ENCODE results near the gene TRIB2.

The TRIB2 gene

DNA sequence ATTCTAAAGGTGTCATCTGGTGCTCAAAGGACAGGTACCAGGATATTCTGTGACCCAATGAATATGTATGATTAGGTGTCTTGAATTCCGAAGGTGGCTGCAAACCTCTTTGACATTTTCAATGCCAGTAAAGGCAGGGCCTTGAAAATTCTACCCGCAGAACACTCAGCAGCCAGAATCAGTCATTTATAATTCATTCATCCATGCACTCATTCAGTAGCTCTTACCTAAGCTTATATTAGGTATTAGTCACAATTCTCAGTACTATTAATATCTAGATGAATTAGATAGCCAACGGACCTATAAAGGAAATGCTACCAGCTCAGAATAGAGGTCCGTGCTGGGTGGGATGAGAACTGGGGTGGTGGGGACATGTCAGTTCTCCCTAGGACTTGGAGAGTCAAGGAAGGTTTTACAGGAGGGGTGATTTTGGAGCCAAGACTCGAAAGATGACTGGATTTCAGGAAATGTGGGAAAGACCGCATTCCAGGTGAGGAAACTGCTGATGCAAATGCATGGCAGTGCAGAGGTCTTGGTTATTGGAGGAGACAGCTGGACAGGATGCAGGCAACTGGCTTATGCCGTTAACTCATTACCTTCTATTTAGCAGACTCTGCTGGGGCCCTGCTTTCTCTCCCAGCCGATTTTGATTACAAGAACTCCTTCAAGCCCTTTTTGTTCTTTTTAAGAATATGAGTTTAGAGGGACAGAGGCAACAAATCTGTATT, 7.2 kb downstream of the TRIB2 start:
- POLR2A ChIA-PET: no interaction called here
- no peak for DNase-seq (ENCODE audit: extremely low spot score)
- CTCF ChIA-PET: interaction anchor here (0.6 kb wide), 1 partner anchor 272 kb away, joined by 4 read pairs; no protein-coding TSS in a partner anchor
- TF ChIP-seq ARNT (IDR thresholded peaks at IDR 0.05) (no peak), LEF1 (IDR thresholded peaks at IDR 0.05; ENCODE audit: borderline replicate concordance) (no peak), ELF4 (IDR thresholded peaks at IDR 0.05) (no peak), SUZ12 (IDR thresholded peaks at IDR 0.05) (no peak), FOXA1 (IDR thresholded peaks at IDR 0.05) (no peak), BHLHE40 (IDR thresholded peaks at IDR 0.05; ENCODE audit: borderline replicate concordance) (no peak), CTBP1 (IDR thresholded peaks at IDR 0.05; ENCODE audit: borderline replicate concordance) (no peak), NFRKB (IDR thresholded peaks at IDR 0.05) (no peak), L3MBTL2 (conservative IDR thresholded peaks at IDR 0.05) (no peak)
- TF ChIP-seq, protein P1, sequence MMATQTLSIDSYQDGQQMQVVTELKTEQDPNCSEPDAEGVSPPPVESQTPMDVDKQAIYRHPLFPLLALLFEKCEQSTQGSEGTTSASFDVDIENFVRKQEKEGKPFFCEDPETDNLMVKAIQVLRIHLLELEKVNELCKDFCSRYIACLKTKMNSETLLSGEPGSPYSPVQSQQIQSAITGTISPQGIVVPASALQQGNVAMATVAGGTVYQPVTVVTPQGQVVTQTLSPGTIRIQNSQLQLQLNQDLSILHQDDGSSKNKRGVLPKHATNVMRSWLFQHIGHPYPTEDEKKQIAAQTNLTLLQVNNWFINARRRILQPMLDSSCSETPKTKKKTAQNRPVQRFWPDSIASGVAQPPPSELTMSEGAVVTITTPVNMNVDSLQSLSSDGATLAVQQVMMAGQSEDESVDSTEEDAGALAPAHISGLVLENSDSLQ (IDR thresholded peaks at IDR 0.05): no peak

GRCh38 chr2:12725233-12726187, 8.8 kb downstream of the TRIB2 start:
- DNase-seq (ENCODE audit: extremely low spot score): no peak
- ChIA-PET CTCF (no interaction called here), POLR2A (no interaction called here)
- TF ChIP-seq SP1 (IDR thresholded peaks at IDR 0.05): no peak
- no peak for TF ChIP-seq ELF4 (IDR thresholded peaks at IDR 0.05)
- TF ChIP-seq, protein P1 (IDR thresholded peaks at IDR 0.05): no peak
- no peak for TF ChIP-seq NFRKB (IDR thresholded peaks at IDR 0.05)
- no peak for TF ChIP-seq TARDBP (IDR thresholded peaks at IDR 0.05)
- no peak for TF ChIP-seq LEF1 (IDR thresholded peaks at IDR 0.05; ENCODE audit: borderline replicate concordance)
- TF ChIP-seq CTBP1 (IDR thresholded peaks at IDR 0.05; ENCODE audit: borderline replicate concordance): no peak
- no peak for TF ChIP-seq FOXA1 (IDR thresholded peaks at IDR 0.05)
- TF ChIP-seq ARNT (IDR thresholded peaks at IDR 0.05): no peak
- no peak for TF ChIP-seq FOXM1 (IDR thresholded peaks at IDR 0.05; ENCODE audit: borderline replicate concordance)

DNA sequence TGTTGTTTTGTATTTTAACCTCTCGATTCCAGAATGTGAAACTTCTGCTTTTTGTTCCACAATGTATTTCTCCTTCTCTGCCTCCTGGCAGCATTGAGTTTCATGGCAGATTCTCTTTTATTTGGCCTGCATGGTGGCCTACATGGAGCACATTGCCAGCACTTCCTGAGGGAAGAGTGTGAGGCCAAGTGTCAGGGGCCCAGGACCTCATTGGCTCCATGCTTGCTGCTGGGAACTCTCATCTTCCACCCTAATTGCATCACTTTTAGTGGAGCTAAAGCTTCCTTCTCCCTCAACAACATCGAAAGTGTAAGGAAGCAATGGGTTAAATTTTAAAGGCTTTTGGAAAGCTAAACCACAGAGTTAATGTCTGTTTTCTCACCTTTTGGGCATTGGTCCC, 9.5 kb downstream of the TRIB2 start:
- DNase-seq (ENCODE audit: extremely low spot score): no peak
- no peak for TF ChIP-seq SP1 (IDR thresholded peaks at IDR 0.05)
- no peak for TF ChIP-seq FOXA1 (IDR thresholded peaks at IDR 0.05)
- TF ChIP-seq FOXM1 (IDR thresholded peaks at IDR 0.05; ENCODE audit: borderline replicate concordance): no peak
- no peak for TF ChIP-seq ELF4 (IDR thresholded peaks at IDR 0.05)
- TF ChIP-seq ARNT (IDR thresholded peaks at IDR 0.05): no peak
- TF ChIP-seq L3MBTL2 (conservative IDR thresholded peaks at IDR 0.05): no peak
- TF ChIP-seq ZNF384 (IDR thresholded peaks at IDR 0.05): no peak
- TF ChIP-seq FOXK2 (IDR thresholded peaks at IDR 0.05): no peak
- no peak for TF ChIP-seq TARDBP (IDR thresholded peaks at IDR 0.05)
- TF ChIP-seq CTBP1 (IDR thresholded peaks at IDR 0.05; ENCODE audit: borderline replicate concordance): no peak
- no peak for TF ChIP-seq LEF1 (IDR thresholded peaks at IDR 0.05; ENCODE audit: borderline replicate concordance)
- TF ChIP-seq HDGF (IDR thresholded peaks at IDR 0.05; ENCODE audit: borderline replicate concordance): no peak
- no peak for TF ChIP-seq SUZ12 (IDR thresholded peaks at IDR 0.05)
- no peak for TF ChIP-seq BHLHE40 (IDR thresholded peaks at IDR 0.05; ENCODE audit: borderline replicate concordance)
- TF ChIP-seq, protein P1 (IDR thresholded peaks at IDR 0.05): no peak
- TF ChIP-seq NFRKB (IDR thresholded peaks at IDR 0.05): no peak
- ChIA-PET CTCF (no interaction called here), POLR2A (no interaction called here)

DNA sequence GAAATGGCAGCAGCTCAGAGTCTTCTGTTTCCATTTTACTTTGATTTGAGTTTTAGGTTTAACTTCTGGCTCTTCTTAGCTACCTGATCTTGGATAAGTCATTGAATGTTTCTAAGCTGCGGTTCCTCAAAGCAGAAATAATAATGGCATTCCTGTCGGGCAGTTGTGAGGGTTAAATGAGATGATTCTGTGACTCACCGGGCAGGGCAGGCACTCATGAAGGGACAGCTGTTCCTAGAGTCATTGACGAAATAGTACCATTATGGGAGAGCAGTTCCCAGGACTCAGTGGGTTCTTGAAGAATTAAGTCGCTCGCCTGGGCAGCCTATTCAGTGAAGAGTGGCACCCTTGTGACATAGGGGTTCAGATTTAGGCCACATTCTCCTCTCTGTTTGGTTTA, 10.3 kb downstream of the TRIB2 start:
- no peak for TF ChIP-seq FOXM1 (IDR thresholded peaks at IDR 0.05; ENCODE audit: borderline replicate concordance)
- no peak for TF ChIP-seq NFRKB (IDR thresholded peaks at IDR 0.05)
- no peak for TF ChIP-seq LEF1 (IDR thresholded peaks at IDR 0.05; ENCODE audit: borderline replicate concordance)
- no peak for TF ChIP-seq ELF4 (IDR thresholded peaks at IDR 0.05)
- TF ChIP-seq BHLHE40 (IDR thresholded peaks at IDR 0.05; ENCODE audit: borderline replicate concordance): no peak
- TF ChIP-seq HDGF (IDR thresholded peaks at IDR 0.05; ENCODE audit: borderline replicate concordance): no peak
- TF ChIP-seq L3MBTL2 (conservative IDR thresholded peaks at IDR 0.05): no peak
- TF ChIP-seq SUZ12 (IDR thresholded peaks at IDR 0.05): no peak
- no peak for TF ChIP-seq FOXA1 (IDR thresholded peaks at IDR 0.05)
- no peak for TF ChIP-seq CTBP1 (IDR thresholded peaks at IDR 0.05; ENCODE audit: borderline replicate concordance)
- TF ChIP-seq, protein P1 (IDR thresholded peaks at IDR 0.05): no peak
- DNase-seq (ENCODE audit: extremely low spot score): no peak
- POLR2A ChIA-PET: no interaction called here
- CTCF ChIA-PET: interaction anchor here (0.7 kb wide), 1 partner anchor 11 kb away, joined by 3 read pairs; no protein-coding TSS in a partner anchor

DNA sequence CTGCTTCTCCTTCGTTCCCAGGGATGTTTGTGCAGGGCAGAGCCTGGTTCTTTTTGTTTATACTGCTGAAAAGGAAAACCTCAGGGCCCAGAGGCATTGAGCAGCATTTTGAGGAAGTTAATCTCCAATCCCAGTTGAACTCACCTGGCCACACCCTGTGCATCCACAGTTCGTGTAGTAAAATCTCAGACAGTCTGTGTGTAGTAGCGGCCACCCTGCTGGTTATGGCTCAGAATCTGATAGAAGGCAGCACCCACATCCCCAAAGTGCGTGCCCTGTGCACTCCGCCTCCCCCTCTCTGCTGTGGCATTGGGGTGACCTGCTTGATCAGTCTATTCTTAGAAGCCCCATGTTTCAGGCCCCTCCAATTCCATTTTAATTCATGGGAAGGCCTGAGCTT, 10.9 kb downstream of the TRIB2 start:
- POLR2A ChIA-PET: no interaction called here
- TF ChIP-seq FOXK2 (IDR thresholded peaks at IDR 0.05) (no peak), HDGF (IDR thresholded peaks at IDR 0.05; ENCODE audit: borderline replicate concordance) (no peak), SP1 (IDR thresholded peaks at IDR 0.05) (no peak)
- CTCF ChIA-PET: no interaction called here
- no peak for DNase-seq (ENCODE audit: extremely low spot score)
